GM12801 (cell line): Measurements from ENCODE around the gene PPM1H.

Source experiments
- TF ChIP-seq, protein P1 (sequence below): IDR thresholded peaks from one replicate; pipeline ENCODE4 v1.5.1; 2011; ENCODE audit warnings: control low read depth; ENCODE audit not compliant: insufficient read length; ENCODE audit errors: extremely low read depth

PPM1H gene

DNA sequence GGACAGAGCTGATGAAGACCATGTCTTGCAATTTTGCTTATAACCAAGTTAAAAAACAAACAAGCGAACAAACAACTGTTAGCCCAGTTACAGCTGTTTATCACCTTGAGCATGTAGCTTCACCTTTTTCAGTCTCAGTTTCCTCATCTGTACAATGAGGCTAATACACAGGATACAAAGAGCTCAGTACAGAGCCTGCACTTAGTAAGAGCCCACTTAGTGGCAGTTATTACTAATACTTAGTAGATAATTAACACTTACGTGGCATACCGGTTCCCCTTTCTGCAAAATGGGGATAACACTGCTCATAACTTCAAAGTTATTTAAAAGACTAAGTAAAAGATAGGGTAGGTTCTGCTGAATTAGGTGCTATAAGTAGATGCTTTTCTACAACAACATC lies 240.3 kb downstream of the PPM1H start:
- TF ChIP-seq, protein P1, sequence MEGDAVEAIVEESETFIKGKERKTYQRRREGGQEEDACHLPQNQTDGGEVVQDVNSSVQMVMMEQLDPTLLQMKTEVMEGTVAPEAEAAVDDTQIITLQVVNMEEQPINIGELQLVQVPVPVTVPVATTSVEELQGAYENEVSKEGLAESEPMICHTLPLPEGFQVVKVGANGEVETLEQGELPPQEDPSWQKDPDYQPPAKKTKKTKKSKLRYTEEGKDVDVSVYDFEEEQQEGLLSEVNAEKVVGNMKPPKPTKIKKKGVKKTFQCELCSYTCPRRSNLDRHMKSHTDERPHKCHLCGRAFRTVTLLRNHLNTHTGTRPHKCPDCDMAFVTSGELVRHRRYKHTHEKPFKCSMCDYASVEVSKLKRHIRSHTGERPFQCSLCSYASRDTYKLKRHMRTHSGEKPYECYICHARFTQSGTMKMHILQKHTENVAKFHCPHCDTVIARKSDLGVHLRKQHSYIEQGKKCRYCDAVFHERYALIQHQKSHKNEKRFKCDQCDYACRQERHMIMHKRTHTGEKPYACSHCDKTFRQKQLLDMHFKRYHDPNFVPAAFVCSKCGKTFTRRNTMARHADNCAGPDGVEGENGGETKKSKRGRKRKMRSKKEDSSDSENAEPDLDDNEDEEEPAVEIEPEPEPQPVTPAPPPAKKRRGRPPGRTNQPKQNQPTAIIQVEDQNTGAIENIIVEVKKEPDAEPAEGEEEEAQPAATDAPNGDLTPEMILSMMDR, result no peak

DNA sequence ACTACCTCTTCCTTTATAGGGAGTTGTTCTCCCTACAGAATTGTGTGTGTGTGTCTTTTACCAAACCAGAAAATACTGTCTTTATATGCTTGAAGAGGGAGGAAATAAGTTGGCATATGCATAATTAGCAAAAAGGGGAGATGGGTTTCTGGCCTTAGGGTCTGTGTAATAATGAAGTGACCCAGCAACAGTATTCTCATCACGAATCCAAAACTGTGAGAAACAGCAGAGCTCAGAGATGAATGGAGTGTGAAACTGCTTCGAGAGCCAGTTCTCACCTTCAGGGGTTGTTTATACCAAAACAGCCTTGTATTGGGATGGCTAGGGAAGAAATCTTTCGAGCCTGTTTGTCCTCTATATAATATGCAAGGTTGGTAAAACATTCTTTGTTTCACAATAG lies 240.8 kb downstream of the PPM1H start:
- TF ChIP-seq, protein P1, result no peak

DNA sequence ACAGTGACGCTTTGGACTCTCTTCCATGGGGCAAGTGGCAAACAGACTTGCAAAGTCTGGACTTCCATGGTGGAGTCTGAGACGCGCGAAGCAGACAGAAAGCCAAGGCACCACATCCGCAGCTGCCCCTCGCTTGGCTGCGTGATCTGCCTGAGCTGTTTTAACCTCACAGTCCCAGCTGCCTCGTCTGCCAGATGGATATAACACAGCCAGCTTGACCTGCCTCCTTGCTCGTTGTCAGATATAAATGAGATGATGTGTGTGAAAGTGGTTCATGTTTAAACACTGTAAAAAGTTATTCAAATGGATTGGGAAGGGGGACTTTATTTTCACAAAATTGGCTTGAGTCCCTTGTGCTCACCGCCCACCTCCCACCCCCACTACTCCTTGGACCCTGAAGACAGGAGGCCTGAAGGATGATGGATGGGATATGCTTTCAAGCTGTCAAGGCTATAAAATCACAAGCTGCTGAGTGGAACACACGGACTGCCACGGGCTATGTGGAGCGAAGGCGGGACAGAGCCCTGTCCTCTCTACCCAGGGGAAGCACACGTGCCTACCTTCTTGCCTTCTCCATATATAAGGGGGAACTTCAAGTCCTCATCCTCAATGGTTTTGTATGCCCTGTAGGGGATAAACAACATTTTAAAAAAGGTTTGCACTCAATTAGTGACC lies 241.4 kb downstream of the PPM1H start:
- TF ChIP-seq, protein P1, result no peak

DNA sequence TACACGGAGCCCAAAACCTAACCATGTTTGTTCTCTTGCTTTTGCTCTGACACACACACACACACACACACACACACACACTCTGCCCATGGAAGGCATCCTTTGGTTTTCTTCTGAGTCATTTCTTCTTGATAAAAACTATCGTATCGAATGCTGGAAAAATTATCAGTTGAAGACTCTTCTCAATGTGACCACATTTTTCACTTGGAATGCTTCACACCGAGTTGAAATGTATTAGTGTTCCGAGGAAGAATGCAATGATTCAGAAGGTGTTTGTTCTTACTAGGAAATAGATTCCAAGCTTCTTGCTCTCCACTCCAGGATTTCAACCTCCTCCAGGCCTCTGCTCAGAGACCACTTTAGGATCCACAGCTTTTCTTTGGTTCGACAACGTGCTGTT lies 242.1 kb downstream of the PPM1H start:
- TF ChIP-seq, protein P1, result no peak

GRCh38 chr12:62691309-62691708 lies 243.6 kb downstream of the PPM1H start:
- TF ChIP-seq, protein P1, result no peak

DNA sequence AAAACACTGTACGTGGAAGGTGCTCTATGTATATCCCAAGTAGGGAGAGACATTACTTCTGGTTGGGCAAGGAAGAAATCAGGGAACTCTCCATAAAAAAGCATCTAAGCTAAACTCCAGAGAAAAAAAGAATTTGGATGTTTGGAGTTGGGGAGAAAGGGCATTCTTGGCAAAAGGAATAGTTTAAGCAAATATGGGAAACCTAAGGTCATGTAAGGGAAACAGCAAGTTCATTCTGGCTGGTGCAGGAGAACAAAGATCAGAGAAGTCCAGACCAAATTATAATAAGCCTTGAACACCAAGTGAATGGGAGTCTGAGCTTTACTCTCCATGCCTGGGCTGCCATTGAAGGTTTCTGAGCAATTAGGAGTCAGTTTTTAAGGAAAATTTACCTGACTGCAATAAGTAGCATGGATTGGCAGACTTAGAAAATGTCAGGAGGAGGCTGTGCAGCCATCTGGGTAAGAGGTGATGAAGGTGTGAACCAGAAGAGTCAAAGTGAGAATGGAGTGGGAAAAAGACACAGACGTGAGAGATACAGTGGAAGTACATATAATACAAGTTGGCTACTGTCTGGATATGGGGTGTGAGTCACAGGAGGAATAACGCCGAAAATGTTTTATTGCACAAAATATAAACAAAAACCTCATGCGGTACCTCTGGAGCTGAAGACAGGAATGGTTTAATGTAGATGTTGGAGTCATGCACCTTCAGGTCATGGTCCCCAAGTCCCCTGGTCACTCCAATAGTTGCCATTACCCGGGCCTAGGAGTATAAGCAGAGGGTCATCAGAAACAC lies 245.7 kb downstream of the PPM1H start:
- TF ChIP-seq, protein P1, result no peak

- TF ChIP-seq, protein P1, result no peak
Measured at GRCh38 chr12:62686938-62687337, 248.0 kb downstream of the PPM1H start.
